Activated naive CD8-positive, alpha-beta T cell treated with anti-CD3 and anti-CD28 coated beads, Interleukin-2, amount 10 ng/mL, durations not matched to agents 7 days and 5 days (primary cell): Measurements from ENCODE around the gene DHRS4. TPM values are rescaled to one million over a fixed set of nuclear protein-coding genes. Genes with fewer than 3 reads are reported as not detected.
"Not testable (repeated sequence)": the region's sequence is repeated elsewhere in the genome, so short reads cannot be mapped to it uniquely, and the experiment has no call there.

Experiments
- ATAC-seq: fragments of 150-1000 bp; cut with Tn5 transposase; one replicate; pipeline ENCODE4 v1.10.0; 2021; ENCODE audit warnings: low read depth, moderate library complexity
- POLR2A ChIA-PET: fragments of 350-600 bp; sonication (Branson Sonifier 250); formaldehyde crosslinking; loops from one replicate; lab custom pipeline; 2021; ENCODE audit warnings: antibody characterized with exemption; lab: Charles Lee
- DNase-seq: peaks from one replicate; pipeline ENCODE4 v3.0.0; 2021
- H3K27ac Mint-ChIP-seq: one replicate; pipeline ENCODE4 v1.8.0; 2022; ENCODE audit warnings: mild to moderate bottlenecking, mixed read lengths
- H3K27me3 Mint-ChIP-seq: one replicate; pipeline ENCODE4 v1.8.0; 2022; ENCODE audit warnings: mild to moderate bottlenecking, moderate library complexity, mixed read lengths
- H3K36me3 Mint-ChIP-seq: one replicate; pipeline ENCODE4 v1.8.0; 2021; ENCODE audit warnings: mild to moderate bottlenecking, mixed read lengths
- H3K4me1 Mint-ChIP-seq: one replicate; pipeline ENCODE4 v1.8.0; 2021; ENCODE audit warnings: mixed read lengths
- H3K4me3 Mint-ChIP-seq: one replicate; pipeline ENCODE4 v1.8.0; 2022; ENCODE audit warnings: mild to moderate bottlenecking, moderate library complexity, mixed read lengths
- H3K9me3 Mint-ChIP-seq: one replicate; pipeline ENCODE4 v1.8.0; 2021; ENCODE audit warnings: mixed read lengths
- total RNA-seq, 2 experiments: library from RNA; stranded (reverse); gene quantifications; one replicate each; pipeline ENCODE4 v1.2.3, GENCODE V29; 2021

Gene DHRS4
- total RNA-seq, 2 experiments from 2014 or later, result 17.1 to 20.0 TPM

GRCh38 chr14:24001679-24002078 lies 48.1 kb downstream of the DHRS4 start:
- H3K4me1 Mint-ChIP-seq, H3K9me3 Mint-ChIP-seq, ATAC-seq, H3K27me3 Mint-ChIP-seq, POLR2A ChIA-PET, H3K27ac Mint-ChIP-seq, DNase-seq, H3K4me3 Mint-ChIP-seq, H3K36me3 Mint-ChIP-seq: not testable (repeated sequence)

GRCh38 chr14:24006471-24006816 lies 52.9 kb downstream of the DHRS4 start:
- not testable (repeated sequence) for H3K27ac Mint-ChIP-seq
- ATAC-seq, result peak; percentile 33
- POLR2A ChIA-PET, result interaction anchor here (1.2 kb wide), 1 partner anchor 88 kb away, joined by 3 read pairs; no protein-coding TSS in a partner anchor

GRCh38 chr14:24006817-24007652 lies 53.5 kb downstream of the DHRS4 start:
- H3K27me3 Mint-ChIP-seq, H3K36me3 Mint-ChIP-seq, H3K9me3 Mint-ChIP-seq: not testable (repeated sequence)
- peak overlapping the region; percentile 84 for H3K4me3 Mint-ChIP-seq
- H3K27ac Mint-ChIP-seq, result peak overlapping the region; percentile 78
- POLR2A ChIA-PET, result interaction anchor here (0.6 to 1.2 kb wide), 2 partner anchors 88 to 155 kb away, joined by 3 read pairs; no protein-coding TSS in a partner anchor
- H3K4me1 Mint-ChIP-seq, result peaks cover 23% of the 10 kb centered on the region
- ATAC-seq (peak; percentile 91), DNase-seq (peak; percentile 83)

More at GRCh38 chr14:24006471-24006816, 52.9 kb downstream of the DHRS4 start:
- not testable (repeated sequence) for H3K27me3 Mint-ChIP-seq, H3K9me3 Mint-ChIP-seq, DNase-seq, H3K36me3 Mint-ChIP-seq
- Mint-ChIP-seq H3K4me3 (peak overlapping the region; percentile 52), H3K4me1 (peaks cover 23% of the 10 kb centered on the region)

- DNase-seq (no peak), ATAC-seq (no peak)
- POLR2A ChIA-PET, result no interaction called here
- peaks cover 6% of the 10 kb centered on the region for H3K36me3 Mint-ChIP-seq
- H3K27ac Mint-ChIP-seq, result no peak overlapping the region
- no peaks in the 10 kb centered on the region for H3K27me3 Mint-ChIP-seq
- H3K4me1 Mint-ChIP-seq, result peaks cover 23% of the 10 kb centered on the region
- no peaks in the 10 kb centered on the region for H3K9me3 Mint-ChIP-seq
- peak overlapping the region; percentile 4 for H3K4me3 Mint-ChIP-seq
Measured at GRCh38 chr14:24011051-24011450, 57.5 kb downstream of the DHRS4 start.

- H3K9me3 Mint-ChIP-seq, H3K36me3 Mint-ChIP-seq, H3K4me3 Mint-ChIP-seq, POLR2A ChIA-PET, DNase-seq, H3K27ac Mint-ChIP-seq, H3K27me3 Mint-ChIP-seq, ATAC-seq: not testable (repeated sequence)
- H3K4me1 Mint-ChIP-seq, result peaks cover 23% of the 10 kb centered on the region
Measured at GRCh38 chr14:24012726-24013273, 59.2 kb downstream of the DHRS4 start.

GRCh38 chr14:24013654-24014514 lies 60.3 kb downstream of the DHRS4 start:
- H3K27ac Mint-ChIP-seq, result no peak overlapping the region
- POLR2A ChIA-PET, result no interaction called here
- peaks cover under 1% of the 10 kb centered on the region for H3K9me3 Mint-ChIP-seq
- peaks cover 15% of the 10 kb centered on the region for H3K4me1 Mint-ChIP-seq
- DNase-seq, result no peak
- peaks cover 4% of the 10 kb centered on the region for H3K36me3 Mint-ChIP-seq
- no peak overlapping the region for H3K4me3 Mint-ChIP-seq
- peak; percentile 81 for ATAC-seq
- H3K27me3 Mint-ChIP-seq, result peaks cover 7% of the 10 kb centered on the region

GRCh38 chr14:24015745-24016144 lies 62.2 kb downstream of the DHRS4 start:
- H3K36me3 Mint-ChIP-seq, H3K9me3 Mint-ChIP-seq, DNase-seq, ATAC-seq, H3K4me3 Mint-ChIP-seq, H3K4me1 Mint-ChIP-seq, POLR2A ChIA-PET, H3K27me3 Mint-ChIP-seq, H3K27ac Mint-ChIP-seq: not testable (repeated sequence)

Other genes with a start within 250 kb of the DHRS4 start
- gene DHRS4L2, start 35.2 kb downstream of the DHRS4 start, total RNA-seq, result 10 to 100 TPM; 17.7 to 20.9 TPM
- under 1 TPM; 0.80 to 0.91 TPM for gene CARMIL3, start 98.2 kb downstream of the DHRS4 start, total RNA-seq
- gene CPNE6, start 117.8 kb downstream of the DHRS4 start, total RNA-seq, result under 1 TPM in 1 of 2 experiments, not detected in 1; 0.14 TPM
- gene PCK2, start 140.5 kb downstream of the DHRS4 start, total RNA-seq, result 10 to 100 TPM; 47.4 to 50.6 TPM
- 100 to 1,000 TPM; 100 to 105 TPM for gene DCAF11, start 161.0 kb downstream of the DHRS4 start, total RNA-seq
- 1 to 10 TPM; 3.3 to 3.4 TPM for gene NRL, start 161.2 kb downstream of the DHRS4 start, total RNA-seq
- gene FITM1, start 176.9 kb downstream of the DHRS4 start, total RNA-seq, result 1 to 10 TPM; 1.3 to 1.7 TPM
- gene PSME1, start 182.4 kb downstream of the DHRS4 start, total RNA-seq, result 100 to 1,000 TPM; 430 to 443 TPM
- gene EMC9, start 187.8 kb downstream of the DHRS4 start, total RNA-seq, result 10 to 100 TPM; 41.6 to 43.9 TPM
- gene PSME2, start 192.8 kb downstream of the DHRS4 start, total RNA-seq, result 100 to 1,000 TPM; 406 to 414 TPM
- 100 to 1,000 TPM; 131 to 153 TPM for gene RNF31, start 193.7 kb downstream of the DHRS4 start, total RNA-seq
- 100 to 1,000 TPM; 234 to 252 TPM for gene IRF9, start 207.5 kb downstream of the DHRS4 start, total RNA-seq
- gene REC8, start 218.3 kb downstream of the DHRS4 start, total RNA-seq, result 10 to 100 TPM; 55.1 to 60.7 TPM
- gene IPO4, start 235.0 kb downstream of the DHRS4 start, total RNA-seq, result 10 to 100 TPM; 32.2 to 33.0 TPM
- 10 to 100 TPM; 28.9 to 29.6 TPM for gene TM9SF1, start 241.7 kb downstream of the DHRS4 start, total RNA-seq